Fibroblast of mammary gland (primary cell): ENCODE measurements around the gene STX8.

ENCODE experiments used
- DNase-seq: peaks from one replicate; pipeline ENCODE4 v3.0.0-alpha.2; 2010; ENCODE audit warnings: low read depth
- H3K4me3 ChIP-seq: 2 replicates; pipeline ENCODE4 v1.5.1; 2011; ENCODE audit warnings: low read depth, mild to moderate bottlenecking, low read length, moderate library complexity; ENCODE audit not compliant: control insufficient read depth
- CTCF ChIP-seq: conservative IDR thresholded peaks from 2 replicates; pipeline ENCODE4 v1.5.1; 2011; ENCODE audit warnings: low read depth, low read length, inconsistent platforms; ENCODE audit not compliant: control insufficient read depth, insufficient read depth

STX8 gene

GRCh38 chr17:9213303-9213640, 362.3 kb downstream of the STX8 start:
- no peak for TF ChIP-seq CTCF
- DNase-seq, result no peak
- no peak overlapping the region for H3K4me3 ChIP-seq

GRCh38 chr17:9212376-9213302, 363.0 kb downstream of the STX8 start:
- DNase-seq, result no peak
- H3K4me3 ChIP-seq, result no peak overlapping the region
- TF ChIP-seq CTCF, result no peak

GRCh38 chr17:9211133-9211765, 364.4 kb downstream of the STX8 start:
- DNase-seq, result no peak
- no peak for TF ChIP-seq CTCF

GRCh38 chr17:9209781-9210370, 365.7 kb downstream of the STX8 start:
- H3K4me3 ChIP-seq, result no peak overlapping the region
- DNase-seq, result no peak
- no peak for TF ChIP-seq CTCF

More at GRCh38 chr17:9211133-9211765, 364.4 kb downstream of the STX8 start:
- no peak overlapping the region for H3K4me3 ChIP-seq

- H3K4me3 ChIP-seq, result no peak overlapping the region
- no peak for DNase-seq
- TF ChIP-seq CTCF, result no peak
Measured at GRCh38 chr17:9209347-9209746, 366.3 kb downstream of the STX8 start.

GRCh38 chr17:9208381-9209105, 367.1 kb downstream of the STX8 start:
- TF ChIP-seq CTCF, result no peak
- DNase-seq, result no peak
- no peak overlapping the region for H3K4me3 ChIP-seq
